Hepatocyte (in vitro differentiated cells): ENCODE results near the gene DDR1.

ENCODE experiments used
- CTCF ChIP-seq: fragments of 200-600 bp; sonication (generic); IDR thresholded peaks from 2 replicates; pipeline ENCODE4 v1.5.1; 2016; ENCODE audit warnings: antibody characterized with exemption, mild to moderate bottlenecking; ENCODE audit not compliant: poor library complexity
- EZH2 ChIP-seq: fragments of 200-600 bp; sonication (generic); IDR thresholded peaks from 2 replicates; pipeline ENCODE4 v1.6.1; 2016; ENCODE audit warnings: antibody characterized with exemption, mild to moderate bottlenecking, borderline replicate concordance
- EZH2phosphoT487 ChIP-seq: fragments of 200-600 bp; sonication (generic); IDR thresholded peaks from one replicate; pipeline ENCODE4 v1.6.1; 2018; ENCODE audit warnings: antibody characterized with exemption, mild to moderate bottlenecking, low read depth, moderate library complexity; ENCODE audit not compliant: unreplicated experiment, severe bottlenecking

GRCh38 chr6:30940361-30940986, 56.2 kb downstream of the DDR1 start, which contains the start of gene MUCL3:
- TF ChIP-seq EZH2phosphoT487 (no peak), CTCF (no peak), EZH2 (no peak)
